ENCODE measurements around the gene DNER.
"Not testable (repeated sequence)": the region's sequence is repeated elsewhere in the genome, so short reads cannot be mapped to it uniquely, and the experiment has no call there.

The DNER gene

GRCh38 chr2:229715895-229716507 lies 1.6 kb upstream of the DNER start:
- DNase-seq (ENCODE audit: extremely low read depth in 1 of 2, low read depth in 1 of 2) = no peak

DNA sequence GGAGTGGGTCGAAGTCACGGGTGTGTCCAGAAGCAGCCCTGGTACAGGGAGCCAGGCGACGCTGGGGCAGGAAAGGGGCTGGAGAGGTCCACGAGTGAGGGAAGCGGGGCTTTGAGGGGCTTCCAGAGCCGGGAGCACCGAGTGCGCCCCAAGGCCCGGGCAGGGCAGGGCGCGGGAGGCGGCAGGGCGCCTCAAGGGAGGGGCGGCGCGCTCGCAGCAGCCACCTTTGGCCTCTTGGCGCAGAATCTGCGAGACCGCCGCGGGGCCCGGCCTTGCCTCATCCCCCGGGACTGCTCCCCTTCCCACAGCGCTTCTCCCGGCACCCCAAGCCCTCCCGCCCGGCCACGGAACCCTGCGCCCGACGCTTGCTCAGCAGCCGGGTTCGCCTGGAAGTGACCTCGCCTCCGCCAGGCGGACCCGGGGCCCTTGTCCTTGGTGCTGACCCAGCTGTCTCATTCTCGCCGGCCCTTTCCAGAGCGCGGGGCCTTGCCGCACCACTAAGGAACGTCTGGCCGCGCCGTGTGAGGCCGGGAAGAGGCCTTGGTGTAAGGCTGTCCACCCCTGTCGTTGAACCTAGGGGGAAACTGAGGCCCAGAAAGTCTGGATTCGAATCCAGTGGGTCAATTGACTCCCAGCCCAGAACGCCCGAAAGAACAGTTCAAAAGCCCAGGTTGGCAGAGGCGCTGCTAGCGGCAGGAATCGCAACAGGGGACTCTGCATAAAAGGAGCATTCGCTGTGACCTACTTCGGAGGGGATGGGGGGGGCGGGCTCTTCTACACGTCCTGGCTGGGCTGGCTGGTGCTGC lies 584 bp upstream of the DNER start:
- DNase-seq (ENCODE audit: extremely low read depth in 1 of 2, low read depth in 1 of 2) = no peak

DNA sequence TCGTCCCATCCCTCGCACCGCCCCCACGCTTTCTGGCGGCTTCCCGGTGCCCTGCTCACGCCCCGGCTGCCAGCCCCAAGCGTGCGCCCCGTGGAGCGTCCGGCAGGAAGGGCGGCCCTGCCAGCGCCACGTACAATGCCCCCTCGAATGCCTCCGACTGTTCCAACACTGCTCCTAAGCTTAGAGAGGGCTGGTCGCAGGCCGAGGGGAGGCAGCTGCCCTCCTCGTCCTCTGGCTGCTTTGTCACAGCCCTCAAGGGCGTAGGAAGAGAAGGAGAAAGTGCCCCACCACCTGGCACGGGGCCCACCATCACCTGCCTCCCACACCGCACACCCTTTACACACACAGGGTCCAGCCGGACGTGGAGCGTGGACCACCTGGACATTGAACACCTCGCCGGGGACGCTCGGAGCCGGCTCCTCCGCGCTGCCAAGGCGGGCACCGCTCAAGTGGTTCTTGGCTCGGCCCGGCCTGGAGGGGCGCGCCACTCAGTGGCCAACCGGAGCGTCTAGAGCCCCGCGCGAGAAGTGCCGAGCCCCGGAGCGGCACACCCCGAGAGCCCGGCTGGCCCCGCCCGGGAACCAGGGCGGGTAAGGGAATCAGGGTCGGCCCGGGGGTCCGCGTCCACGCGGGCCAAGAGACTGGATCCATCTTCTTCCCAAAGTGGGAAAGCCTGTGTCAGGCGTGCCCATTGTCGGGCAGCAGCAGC lies 830 bp downstream of the DNER start:
- no peak for DNase-seq (ENCODE audit: extremely low read depth in 1 of 2, low read depth in 1 of 2)

- no peak for DNase-seq (ENCODE audit: extremely low read depth in 1 of 2, low read depth in 1 of 2)
These were observed 2.2 kb downstream of the DNER start for GRCh38 chr2:229712136-229712535.

- no peak for DNase-seq (ENCODE audit: extremely low read depth in 1 of 2, low read depth in 1 of 2)
These were observed 6.0 kb downstream of the DNER start for GRCh38 chr2:229708335-229708734.

DNA sequence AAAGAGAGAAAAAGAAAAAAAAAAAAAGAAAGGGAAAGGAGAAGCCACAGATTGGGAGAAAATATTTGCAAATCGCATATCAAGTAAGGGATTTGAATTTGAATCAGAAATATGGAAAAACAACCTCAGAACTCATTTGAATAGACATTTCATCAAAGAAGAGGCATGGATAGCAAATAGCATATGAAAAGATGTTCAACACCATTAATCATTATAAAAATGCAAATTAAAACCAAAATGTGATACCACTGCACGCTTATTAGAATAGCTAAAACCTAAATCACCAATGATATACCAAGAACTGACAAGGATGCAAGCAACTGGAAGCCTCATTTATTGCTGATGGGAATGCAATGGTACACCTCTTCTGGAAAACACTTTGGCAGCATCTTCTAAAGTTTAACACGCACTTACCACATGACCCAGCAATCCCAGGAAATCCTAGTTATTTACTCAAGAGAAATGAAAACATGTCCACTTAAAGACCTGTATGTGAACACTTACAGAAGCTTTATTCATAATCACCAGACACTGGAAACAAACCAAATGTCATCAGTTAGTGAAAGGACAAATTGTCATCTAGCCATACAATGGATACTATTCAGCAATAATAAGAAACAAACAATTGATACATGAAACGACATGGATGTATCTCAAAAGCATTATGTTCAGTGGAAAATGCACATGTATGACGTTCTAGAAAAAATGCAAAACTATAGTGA lies 10.3 kb downstream of the DNER start:
- DNase-seq (ENCODE audit: extremely low read depth in 1 of 2, low read depth in 1 of 2) = no peak

DNA sequence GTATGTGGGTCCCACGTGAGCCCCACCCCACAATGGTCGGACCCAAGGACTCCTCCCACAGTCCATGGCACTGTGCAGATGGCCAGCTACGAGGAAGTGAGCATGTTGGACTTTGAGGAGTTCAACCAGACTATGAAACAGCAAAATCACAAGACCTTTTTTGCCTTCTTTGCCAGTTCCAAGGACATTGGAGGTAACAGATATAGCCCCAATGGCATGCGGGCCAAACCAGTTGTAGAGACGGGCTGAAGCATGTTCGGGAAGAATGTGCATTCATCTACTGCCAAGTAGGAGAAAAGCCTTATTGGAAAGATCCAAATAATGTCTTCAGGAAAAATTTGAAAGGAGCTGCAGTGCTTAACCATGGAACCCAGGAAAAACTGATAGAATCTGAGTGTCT lies 12.6 kb downstream of the DNER start:
- DNase-seq (ENCODE audit: extremely low read depth in 1 of 2, low read depth in 1 of 2) = no peak

GRCh38 chr2:229701062-229701461 lies 13.3 kb downstream of the DNER start:
- no peak for DNase-seq (ENCODE audit: extremely low read depth in 1 of 2, low read depth in 1 of 2)

GRCh38 chr2:229695961-229696360 lies 18.4 kb downstream of the DNER start:
- DNase-seq (ENCODE audit: extremely low read depth in 1 of 2, low read depth in 1 of 2) = no peak

- not testable (repeated sequence) for DNase-seq (ENCODE audit: extremely low read depth in 1 of 2, low read depth in 1 of 2)
These were observed 20.5 kb downstream of the DNER start for GRCh38 chr2:229693845-229694244.

GRCh38 chr2:229691631-229692030 lies 22.7 kb downstream of the DNER start:
- DNase-seq (ENCODE audit: extremely low read depth in 1 of 2, low read depth in 1 of 2) = no peak

DNA sequence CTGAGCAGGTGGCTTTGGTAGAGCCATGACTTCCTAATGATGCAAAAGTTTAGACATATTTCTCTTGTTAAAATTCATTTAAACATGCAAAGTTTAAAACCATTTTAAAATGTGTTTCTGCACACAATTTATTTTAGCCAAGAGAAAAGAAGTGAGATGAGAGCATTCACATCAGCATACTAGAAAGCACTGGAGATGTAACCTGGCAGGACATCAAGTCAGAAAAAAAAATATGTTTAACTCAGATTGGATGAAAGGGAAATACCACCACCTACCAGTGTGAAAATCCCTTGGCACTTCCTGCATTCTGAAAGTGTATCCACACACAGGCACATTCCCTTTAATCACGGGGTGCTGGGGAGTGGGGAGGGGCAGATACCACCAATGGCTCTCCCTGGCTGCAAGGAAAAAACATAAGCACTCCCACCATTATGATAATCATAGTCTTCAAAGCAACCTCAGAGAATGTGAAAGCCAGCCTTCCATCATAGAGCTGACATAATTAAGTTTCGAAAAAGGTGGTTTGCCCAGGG lies 25.0 kb downstream of the DNER start:
- no peak for DNase-seq (ENCODE audit: extremely low read depth in 1 of 2, low read depth in 1 of 2)

GRCh38 chr2:229688141-229688540 lies 26.2 kb downstream of the DNER start:
- DNase-seq (ENCODE audit: extremely low read depth in 1 of 2, low read depth in 1 of 2) = no peak

- DNase-seq (ENCODE audit: extremely low read depth in 1 of 2, low read depth in 1 of 2) = no peak
These were observed 28.0 kb downstream of the DNER start for GRCh38 chr2:229686122-229686919.

DNA sequence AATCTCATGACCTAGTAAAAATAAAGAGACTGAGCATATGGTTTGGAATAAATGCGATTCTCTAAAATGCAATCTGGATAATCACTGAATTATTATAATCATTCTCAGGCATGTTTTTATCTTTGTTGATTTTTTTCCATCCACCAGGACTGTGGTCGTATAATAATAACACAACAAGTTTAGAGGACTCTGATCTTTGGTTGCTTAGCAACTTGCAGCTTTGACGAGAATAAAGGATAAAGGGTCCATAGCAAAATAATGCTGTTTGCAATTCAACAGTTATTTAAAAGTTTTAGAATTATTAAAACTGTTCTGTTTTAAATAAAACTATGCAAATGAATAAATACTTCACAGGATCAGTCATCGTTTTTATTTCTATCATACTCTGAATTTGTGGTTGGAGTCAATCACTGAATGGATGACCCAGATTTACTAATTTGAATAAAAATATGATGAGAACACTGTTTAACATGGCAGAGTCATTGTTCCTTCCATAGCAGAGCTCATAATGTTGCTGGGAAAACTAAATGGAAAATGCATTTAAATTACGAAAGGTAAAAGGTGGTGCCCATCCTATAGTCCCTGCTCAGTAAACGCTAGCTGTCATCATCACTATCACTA lies 29.3 kb downstream of the DNER start:
- DNase-seq (ENCODE audit: extremely low read depth in 1 of 2, low read depth in 1 of 2) = no peak

GRCh38 chr2:229679393-229680125 lies 34.8 kb downstream of the DNER start:
- DNase-seq (ENCODE audit: extremely low read depth in 1 of 2, low read depth in 1 of 2) = no peak

- DNase-seq (ENCODE audit: extremely low read depth in 1 of 2, low read depth in 1 of 2) = no peak
These were observed 38.8 kb downstream of the DNER start for GRCh38 chr2:229675569-229675968.

- no peak for DNase-seq (ENCODE audit: extremely low read depth in 1 of 2, low read depth in 1 of 2)
These were observed 39.4 kb downstream of the DNER start for GRCh38 chr2:229674830-229675530.

GRCh38 chr2:229673676-229674075 lies 40.7 kb downstream of the DNER start:
- DNase-seq (ENCODE audit: extremely low read depth in 1 of 2, low read depth in 1 of 2) = no peak
